Fibroblast of pulmonary artery (primary cell): ENCODE results near the gene CDC42SE2.
"Not testable (repeated sequence)": the region's sequence is repeated elsewhere in the genome, so short reads cannot be mapped to it uniquely, and the experiment has no call there.

Experiments
- DNase-seq: peaks from one replicate; pipeline ENCODE4 v3.0.0-alpha.2; 2010; ENCODE audit warnings: low read depth
- H3K4me3 ChIP-seq: replicated peaks from 2 replicates; pipeline ENCODE4 v1.5.1; 2011; ENCODE audit warnings: low read depth, mild to moderate bottlenecking, control low read depth, low read length, moderate library complexity
- TF ChIP-seq, protein P1 (sequence below): IDR thresholded peaks from 2 replicates; pipeline ENCODE4 v1.5.1; 2011; ENCODE audit warnings: mild to moderate bottlenecking, control low read depth, low read length, inconsistent platforms; ENCODE audit errors: missing control alignments

The CDC42SE2 gene

DNA sequence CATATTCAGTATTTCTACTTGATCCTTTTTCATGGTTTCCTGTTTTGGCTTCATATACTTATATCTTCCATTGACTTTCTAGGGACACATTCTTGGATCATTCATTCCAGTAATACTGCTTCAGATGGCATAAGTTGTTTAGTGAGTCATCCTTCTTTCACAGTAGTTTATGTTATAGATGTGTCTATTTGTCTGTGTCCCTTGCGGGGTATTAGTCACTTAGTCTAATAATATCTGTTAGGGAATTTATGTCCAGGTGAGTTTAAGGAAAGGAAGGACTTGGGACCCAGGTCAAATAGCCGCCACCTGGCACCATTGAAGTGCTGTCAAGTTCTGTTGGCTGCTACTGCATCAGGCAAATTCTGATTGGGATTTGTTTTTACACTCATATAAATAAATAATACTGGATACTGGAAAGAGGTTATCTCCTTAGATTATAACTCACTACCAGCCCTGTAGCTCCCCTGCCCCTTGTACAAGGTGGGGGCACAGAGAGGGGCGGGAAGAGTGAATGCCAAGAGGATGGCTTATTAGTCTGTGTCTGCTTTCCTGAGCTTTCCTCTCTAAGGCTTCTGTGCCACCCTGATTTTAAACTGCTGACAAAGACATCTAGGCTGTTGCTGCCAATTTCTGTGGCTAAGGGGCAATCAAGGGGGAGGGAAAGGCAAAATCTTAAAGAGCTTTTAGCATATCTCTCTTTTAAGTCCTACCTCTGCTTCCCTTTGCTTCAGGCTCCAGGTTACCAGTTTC lies 64.9 kb downstream of the CDC42SE2 start:
- TF ChIP-seq, protein P1, sequence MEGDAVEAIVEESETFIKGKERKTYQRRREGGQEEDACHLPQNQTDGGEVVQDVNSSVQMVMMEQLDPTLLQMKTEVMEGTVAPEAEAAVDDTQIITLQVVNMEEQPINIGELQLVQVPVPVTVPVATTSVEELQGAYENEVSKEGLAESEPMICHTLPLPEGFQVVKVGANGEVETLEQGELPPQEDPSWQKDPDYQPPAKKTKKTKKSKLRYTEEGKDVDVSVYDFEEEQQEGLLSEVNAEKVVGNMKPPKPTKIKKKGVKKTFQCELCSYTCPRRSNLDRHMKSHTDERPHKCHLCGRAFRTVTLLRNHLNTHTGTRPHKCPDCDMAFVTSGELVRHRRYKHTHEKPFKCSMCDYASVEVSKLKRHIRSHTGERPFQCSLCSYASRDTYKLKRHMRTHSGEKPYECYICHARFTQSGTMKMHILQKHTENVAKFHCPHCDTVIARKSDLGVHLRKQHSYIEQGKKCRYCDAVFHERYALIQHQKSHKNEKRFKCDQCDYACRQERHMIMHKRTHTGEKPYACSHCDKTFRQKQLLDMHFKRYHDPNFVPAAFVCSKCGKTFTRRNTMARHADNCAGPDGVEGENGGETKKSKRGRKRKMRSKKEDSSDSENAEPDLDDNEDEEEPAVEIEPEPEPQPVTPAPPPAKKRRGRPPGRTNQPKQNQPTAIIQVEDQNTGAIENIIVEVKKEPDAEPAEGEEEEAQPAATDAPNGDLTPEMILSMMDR = no peak
- no peak overlapping the region for H3K4me3 ChIP-seq
- peak; percentile 58 for DNase-seq

GRCh38 chr5:131329286-131329560 lies 65.4 kb downstream of the CDC42SE2 start:
- H3K4me3 ChIP-seq = no peak overlapping the region
- no peak for DNase-seq

DNA sequence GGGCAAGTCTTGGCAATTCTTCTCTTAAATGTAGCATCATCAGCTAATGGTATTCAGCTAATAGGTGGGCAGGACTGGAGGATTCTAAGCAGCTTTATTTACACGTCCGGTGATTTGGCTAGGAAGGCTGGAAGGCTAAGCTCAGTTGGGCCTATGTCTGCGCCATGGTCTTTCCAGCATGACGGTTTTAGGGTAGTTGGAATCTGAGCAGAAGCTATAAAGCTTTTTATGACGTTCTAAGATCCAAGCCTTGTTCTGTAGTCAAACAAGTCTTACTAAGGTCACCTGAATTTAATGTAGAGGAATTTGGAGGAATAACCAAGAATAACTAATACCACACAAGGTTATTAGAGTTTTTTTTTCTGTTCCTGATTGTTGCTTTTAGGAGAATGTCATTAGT lies 66.2 kb downstream of the CDC42SE2 start:
- DNase-seq = no peak

More at GRCh38 chr5:131329286-131329560, 65.4 kb downstream of the CDC42SE2 start:
- TF ChIP-seq, protein P1 = no peak

GRCh38 chr5:131335756-131336155 lies 71.9 kb downstream of the CDC42SE2 start:
- DNase-seq, H3K4me3 ChIP-seq: not testable (repeated sequence)

More for the DNA sequence above, 66.2 kb downstream of the CDC42SE2 start:
- no peak overlapping the region for H3K4me3 ChIP-seq
- TF ChIP-seq, protein P1 = no peak

DNA sequence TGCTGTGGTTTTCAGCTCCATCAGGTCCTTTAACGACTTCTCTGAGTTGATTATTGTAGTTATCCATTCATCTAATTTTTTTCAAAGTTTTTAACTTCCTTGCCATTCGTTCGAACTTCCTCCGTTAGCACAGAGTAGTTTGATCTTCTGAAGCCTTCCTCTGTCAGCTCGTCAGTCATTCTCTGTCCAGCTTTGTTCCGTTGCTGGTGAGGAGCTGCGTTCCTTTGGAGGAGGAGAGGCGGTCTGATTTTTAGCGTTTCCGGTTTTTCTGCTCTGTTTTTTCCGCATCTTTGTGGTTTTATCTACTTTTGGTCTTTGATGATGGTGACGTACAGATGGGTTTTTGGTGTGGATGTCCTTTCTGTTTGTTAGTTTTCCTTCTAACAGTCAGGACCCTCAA lies 72.9 kb downstream of the CDC42SE2 start:
- not testable (repeated sequence) for DNase-seq, H3K4me3 ChIP-seq

DNA sequence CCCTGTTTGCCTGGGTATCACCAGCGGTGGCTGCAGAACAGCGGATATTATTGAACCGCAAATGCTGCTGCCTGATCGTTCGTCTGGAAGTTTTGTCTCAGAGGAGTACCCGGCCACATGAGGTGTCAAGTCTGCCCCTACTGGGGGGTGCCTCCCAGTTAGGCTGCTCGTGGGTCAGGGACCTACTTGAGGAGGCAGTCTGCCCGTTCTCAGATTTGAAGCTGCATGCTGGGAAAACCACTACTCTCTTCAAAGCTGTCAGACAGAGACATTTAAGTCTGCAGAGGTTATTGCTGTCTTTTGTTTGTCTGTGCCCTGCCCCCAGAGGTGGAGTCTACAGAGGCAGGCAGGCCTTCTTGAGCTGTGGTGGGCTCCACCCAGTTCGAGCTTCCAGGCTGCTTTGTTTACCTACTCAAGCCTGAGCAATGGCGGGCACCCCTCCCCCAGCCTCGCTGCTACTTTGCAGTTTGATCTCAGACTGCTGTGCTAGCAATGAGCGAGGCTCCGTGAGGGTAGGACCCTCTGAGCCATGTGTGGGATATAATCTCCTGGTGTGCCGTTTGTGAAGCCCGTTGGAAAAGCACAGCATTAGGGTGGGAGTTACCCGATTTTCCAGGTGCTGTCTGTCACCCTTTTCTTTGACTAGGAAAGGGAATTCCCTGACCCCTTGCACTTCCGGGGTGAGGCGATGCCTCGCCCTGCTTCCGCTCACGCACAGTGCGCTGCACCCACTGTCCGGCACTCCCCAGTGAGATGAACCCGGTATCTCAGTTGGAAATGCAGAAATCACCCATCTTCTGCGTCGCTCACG lies 73.6 kb downstream of the CDC42SE2 start:
- H3K4me3 ChIP-seq, DNase-seq: not testable (repeated sequence)

GRCh38 chr5:131338051-131338453 lies 74.2 kb downstream of the CDC42SE2 start:
- TF ChIP-seq, protein P1 = no peak
- DNase-seq = no peak
- no peak overlapping the region for H3K4me3 ChIP-seq

DNA sequence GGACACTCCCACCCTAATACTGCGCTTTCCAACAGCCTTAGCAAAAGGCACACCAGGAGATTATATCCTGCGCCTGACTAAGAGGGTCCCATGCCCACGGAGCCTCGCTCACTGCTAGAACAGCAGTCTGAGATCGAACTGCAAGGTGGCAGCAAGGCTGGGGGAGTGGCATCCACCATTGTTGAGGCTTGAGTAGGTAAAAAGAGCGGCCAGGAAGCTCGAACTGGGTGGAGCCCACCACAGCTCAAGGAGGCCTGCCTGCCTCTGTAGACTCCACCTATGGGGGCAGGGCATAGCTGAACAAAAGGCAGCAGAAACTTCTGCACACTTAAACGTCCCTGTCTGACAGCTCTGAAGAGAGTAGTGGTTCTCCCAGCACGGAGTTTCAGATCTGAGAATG lies 80.4 kb downstream of the CDC42SE2 start:
- not testable (repeated sequence) for H3K4me3 ChIP-seq, DNase-seq

DNA sequence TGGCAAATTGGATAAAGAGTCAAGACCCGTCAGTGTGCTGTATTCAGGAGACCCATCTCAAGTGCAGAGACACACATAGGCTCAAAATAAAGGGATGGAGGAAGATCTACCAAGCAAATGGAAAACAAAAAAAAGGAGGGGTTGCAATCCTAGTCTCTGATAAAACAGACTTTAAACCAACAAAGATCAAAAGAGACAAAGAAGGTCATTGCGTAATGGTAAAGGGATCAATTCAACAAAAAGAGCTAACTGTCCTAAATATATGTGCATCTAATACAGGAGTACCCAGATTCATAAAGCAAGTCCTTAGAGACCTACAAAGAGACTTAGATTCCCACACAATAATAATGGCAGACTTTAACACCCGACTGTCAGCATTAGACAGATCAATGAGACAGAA lies 82.4 kb downstream of the CDC42SE2 start:
- H3K4me3 ChIP-seq, DNase-seq: not testable (repeated sequence)
